ENCODE measurements around the gene ACTN3.

- no peak for TF ChIP-seq GATA2 (IDR thresholded peaks at IDR 0.05; ENCODE audit: low read depth, low read length)
- no peak for TF ChIP-seq GATA3 (IDR thresholded peaks at IDR 0.05; ENCODE audit: low read depth, low read length)
Observed at GRCh38 chr11:66566221-66566620, 19.5 kb downstream of the ACTN3 start.

Data from SH-SY5Y (cell line).